Gastroesophageal sphincter (tissue), 4 donors: ENCODE data around the gene TSPAN5. TPM values are rescaled to one million over a fixed set of nuclear protein-coding genes. Genes with fewer than 3 reads are reported as not detected.

Experiments
- ATAC-seq: fragments of 150-250 bp; one replicate; pipeline ENCODE4 v1.9.1; 2016; ENCODE audit warnings: mild to moderate bottlenecking, moderate library complexity
- H3K27ac ChIP-seq, 4 donors: fragments of 200-600 bp; sonication (generic) in 3 of 4; 1 replicate in 3 of 4; 2 replicates in 1 of 4; pipeline ENCODE4 v1.5.1; 2016 to 2019
- H3K27me3 ChIP-seq: fragments of 200-600 bp; sonication (generic); one replicate; pipeline ENCODE4 v1.5.1; 2019
- H3K36me3 ChIP-seq, 2 donors: fragments of 200-600 bp; sonication (generic); one replicate each; pipeline ENCODE4 v1.5.1; 2019; ENCODE audit warnings: control low read depth in 1 of 2
- H3K4me1 ChIP-seq, 3 donors: fragments of 200-600 bp; sonication (generic); 1 replicate in 2 of 3; 2 replicates in 1 of 3; pipeline ENCODE4 v1.5.1; 2016 to 2019; ENCODE audit warnings: control low read depth in 2 of 3
- H3K4me3 ChIP-seq, 2 donors: fragments of 200-600 bp; sonication (generic); one replicate each; pipeline ENCODE4 v1.5.1; 2019; ENCODE audit warnings: mild to moderate bottlenecking in 1 of 2, moderate library complexity in 1 of 2
- H3K9me3 ChIP-seq, 3 donors: fragments of 200-600 bp; sonication (generic); one replicate each; pipeline ENCODE4 v1.5.1; 2017 to 2019; ENCODE audit warnings: control low read depth in 2 of 3
- EP300 ChIP-seq: sonication (generic); formaldehyde crosslinking; IDR thresholded peaks from one replicate; pipeline ENCODE4 v1.6.1; 2017; ENCODE audit warnings: antibody characterized with exemption, mild to moderate bottlenecking
- POLR2A ChIP-seq, 2 donors: fragments of 450-650 bp; IDR thresholded peaks; one replicate each; pipeline ENCODE4 v1.6.1; 2017; ENCODE audit warnings: antibody characterized with exemption in 2 of 2, mild to moderate bottlenecking in 2 of 2, moderate library complexity in 1 of 2
- POLR2AphosphoS5 ChIP-seq: sonication (generic); formaldehyde crosslinking; IDR thresholded peaks from one replicate; pipeline ENCODE4 v1.6.1; 2017; ENCODE audit warnings: antibody characterized with exemption
- WGBS, 2 donors: methylation state at CpG; one replicate each; pipeline ENCODE4 v1.1.5; 2018; ENCODE audit warnings: low coverage in 1 of 2; 5-methylcytosine and 5-hydroxymethylcytosine counted together
- total RNA-seq, 4 donors: library from RNA; depleted of rRNA; stranded (reverse); fragments of >200 nt; gene quantifications; one replicate each; pipeline ENCODE4 v1.1.0, GENCODE V29; 2016
- TF ChIP-seq, protein P1 (sequence below), 4 experiments: fragments of 200-600 bp in 2 of 4; fragments of 450-650 bp in 2 of 4; sonication (generic) in 1 of 4; IDR thresholded peaks; one replicate each; pipeline ENCODE4 v1.5.1; 2017 to 2019; ENCODE audit warnings: antibody characterized with exemption in 4 of 4, mild to moderate bottlenecking in 2 of 4, moderate library complexity in 2 of 4

Gene TSPAN5
- total RNA-seq, 4 donors from 2014 or later, result 9.8 to 14.0 (median 12.2) TPM

DNA sequence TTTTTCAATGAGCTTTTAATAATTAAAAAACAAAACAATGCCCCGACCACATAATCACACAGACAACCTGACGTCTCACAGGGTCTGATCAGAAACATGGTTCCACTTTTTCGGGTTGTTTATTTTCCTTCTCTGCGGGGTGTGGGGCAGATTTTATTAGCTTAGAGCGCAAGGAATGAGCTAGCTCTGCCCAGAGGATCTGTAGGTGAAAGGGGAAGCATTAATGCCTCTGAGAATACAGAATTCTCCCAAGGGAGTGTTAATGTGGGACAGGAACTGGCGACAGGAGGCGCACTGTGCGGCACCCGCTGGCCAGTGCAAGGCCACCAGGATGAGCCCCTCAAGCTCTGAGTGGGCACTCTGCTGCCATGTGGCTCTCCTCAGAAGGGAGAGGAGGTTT, 181.5 kb downstream of the TSPAN5 start:
- Histone ChIP-seq H3K36me3 (peaks cover 0 to 20% of the 10 kb centered on the region in 2 donors), H3K4me3 (no peak overlapping the region), H3K4me1 (no peaks in the 10 kb centered on the region), H3K27me3 (no peaks in the 10 kb centered on the region), H3K9me3 (no peaks in the 10 kb centered on the region), H3K27ac (no peak overlapping the region)
- TF ChIP-seq POLR2AphosphoS5 (no peak), POLR2A (IDR thresholded peaks at IDR 0.05) (no peak), EP300 (no peak)
- TF ChIP-seq, protein P1, sequence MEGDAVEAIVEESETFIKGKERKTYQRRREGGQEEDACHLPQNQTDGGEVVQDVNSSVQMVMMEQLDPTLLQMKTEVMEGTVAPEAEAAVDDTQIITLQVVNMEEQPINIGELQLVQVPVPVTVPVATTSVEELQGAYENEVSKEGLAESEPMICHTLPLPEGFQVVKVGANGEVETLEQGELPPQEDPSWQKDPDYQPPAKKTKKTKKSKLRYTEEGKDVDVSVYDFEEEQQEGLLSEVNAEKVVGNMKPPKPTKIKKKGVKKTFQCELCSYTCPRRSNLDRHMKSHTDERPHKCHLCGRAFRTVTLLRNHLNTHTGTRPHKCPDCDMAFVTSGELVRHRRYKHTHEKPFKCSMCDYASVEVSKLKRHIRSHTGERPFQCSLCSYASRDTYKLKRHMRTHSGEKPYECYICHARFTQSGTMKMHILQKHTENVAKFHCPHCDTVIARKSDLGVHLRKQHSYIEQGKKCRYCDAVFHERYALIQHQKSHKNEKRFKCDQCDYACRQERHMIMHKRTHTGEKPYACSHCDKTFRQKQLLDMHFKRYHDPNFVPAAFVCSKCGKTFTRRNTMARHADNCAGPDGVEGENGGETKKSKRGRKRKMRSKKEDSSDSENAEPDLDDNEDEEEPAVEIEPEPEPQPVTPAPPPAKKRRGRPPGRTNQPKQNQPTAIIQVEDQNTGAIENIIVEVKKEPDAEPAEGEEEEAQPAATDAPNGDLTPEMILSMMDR (IDR thresholded peaks at IDR 0.05), result no peak
- WGBS, 2 donors, result 80 to 94% methylated on average over 2 to 3 of the region's 9 CpGs
- no peak for ATAC-seq

DNA sequence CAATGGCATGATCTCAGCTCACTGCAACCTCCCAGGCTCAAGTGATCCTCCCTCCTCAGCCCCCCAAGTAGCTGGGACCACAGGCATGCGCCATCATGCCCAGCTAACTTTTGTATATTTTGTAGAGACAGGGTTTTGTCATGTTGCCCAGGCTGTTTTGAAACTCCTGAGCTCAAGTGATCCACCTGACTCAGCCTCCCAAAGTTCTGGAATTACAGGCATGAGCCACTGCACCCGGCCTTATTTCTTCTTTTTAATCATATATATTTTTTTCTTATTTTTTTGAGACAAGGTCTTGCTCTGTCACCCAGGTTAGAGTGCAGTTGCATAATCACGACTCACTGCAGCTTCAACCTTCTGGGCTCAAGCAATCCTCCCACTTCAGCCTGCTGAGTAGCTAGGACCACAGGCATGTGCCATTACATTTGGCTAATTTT, 184.0 kb downstream of the TSPAN5 start:
- WGBS, 2 donors, result 67 to 69% methylated on average over 3 of the region's 3 CpGs
- H3K4me1 ChIP-seq, result no peaks in the 10 kb centered on the region
- H3K27me3 ChIP-seq, result no peaks in the 10 kb centered on the region
- H3K27ac ChIP-seq, result no peak overlapping the region
- H3K4me3 ChIP-seq, result no peak overlapping the region
- no peaks in the 10 kb centered on the region for H3K9me3 ChIP-seq
- ATAC-seq, result no peak
- TF ChIP-seq POLR2A (IDR thresholded peaks at IDR 0.05) (no peak), EP300 (no peak), POLR2AphosphoS5 (no peak)
- TF ChIP-seq, protein P1 (IDR thresholded peaks at IDR 0.05), result no peak
- H3K36me3 ChIP-seq, result peaks cover 0 to 21% of the 10 kb centered on the region in 2 donors

DNA sequence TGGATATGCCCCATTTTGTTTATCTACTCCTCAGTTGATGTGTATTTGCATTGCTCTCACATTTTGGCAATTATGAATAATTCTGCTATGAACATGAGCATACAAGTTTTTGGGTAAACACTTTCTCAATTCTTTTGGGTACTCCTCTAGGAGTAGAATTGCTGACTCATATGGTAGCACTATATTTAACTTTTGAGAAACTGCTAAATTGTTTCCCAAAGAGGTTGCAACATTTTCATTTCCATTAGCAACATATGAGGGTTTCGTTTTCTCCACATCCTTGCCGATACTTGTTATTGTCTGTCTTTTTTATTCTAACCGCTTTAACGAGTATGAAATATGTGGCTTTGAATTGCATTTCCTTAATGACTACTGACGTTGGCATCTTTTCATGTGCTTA, 185.4 kb downstream of the TSPAN5 start:
- ATAC-seq, result no peak
- Histone ChIP-seq H3K4me1 (peaks cover 0 to 10% (median 0%) of the 10 kb centered on the region in 3 donors), H3K4me3 (no peak overlapping the region), H3K36me3 (peaks cover 0 to 16% of the 10 kb centered on the region in 2 donors), H3K9me3 (no peaks in the 10 kb centered on the region), H3K27me3 (no peaks in the 10 kb centered on the region), H3K27ac (no peak overlapping the region)
- no peak for TF ChIP-seq EP300
- no peak for TF ChIP-seq POLR2AphosphoS5
- TF ChIP-seq, protein P1 (IDR thresholded peaks at IDR 0.05), result no peak
- TF ChIP-seq POLR2A (IDR thresholded peaks at IDR 0.05), result no peak
- 85 to 90% methylated on average over 2 to 5 of the region's 5 CpGs for WGBS, 2 donors

DNA sequence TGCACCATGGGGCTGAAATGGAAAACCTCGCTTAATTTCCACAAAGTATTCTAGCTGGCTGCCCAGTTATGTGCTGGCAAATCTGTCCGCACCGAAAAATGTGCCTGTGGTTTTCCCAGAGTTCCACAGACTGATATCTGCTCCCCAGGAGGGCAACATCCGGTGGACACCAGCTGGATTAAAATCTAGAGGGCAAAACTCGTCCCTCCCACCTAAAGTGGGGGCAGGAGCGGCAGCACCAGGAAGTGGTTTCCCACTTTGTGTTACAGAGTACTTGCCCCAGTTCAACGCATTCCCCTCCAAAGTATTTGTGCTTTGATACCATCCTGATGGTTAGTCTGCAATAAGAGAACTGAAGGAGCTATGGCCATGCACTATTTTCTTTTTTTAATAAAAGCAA, 187.6 kb downstream of the TSPAN5 start:
- Histone ChIP-seq H3K4me3 (no peak overlapping the region), H3K9me3 (no peaks in the 10 kb centered on the region), H3K4me1 (peaks cover 0 to 21% (median 0%) of the 10 kb centered on the region in 3 donors), H3K36me3 (peaks cover 0 to 6% of the 10 kb centered on the region in 2 donors), H3K27ac (no peak overlapping the region), H3K27me3 (no peaks in the 10 kb centered on the region)
- 87 to 94% methylated on average over 3 to 5 of the region's 7 CpGs for WGBS, 2 donors
- ATAC-seq, result no peak
- no peak for TF ChIP-seq POLR2AphosphoS5
- TF ChIP-seq, protein P1 (IDR thresholded peaks at IDR 0.05), result no peak
- TF ChIP-seq EP300, result no peak
- no peak for TF ChIP-seq POLR2A (IDR thresholded peaks at IDR 0.05)

DNA sequence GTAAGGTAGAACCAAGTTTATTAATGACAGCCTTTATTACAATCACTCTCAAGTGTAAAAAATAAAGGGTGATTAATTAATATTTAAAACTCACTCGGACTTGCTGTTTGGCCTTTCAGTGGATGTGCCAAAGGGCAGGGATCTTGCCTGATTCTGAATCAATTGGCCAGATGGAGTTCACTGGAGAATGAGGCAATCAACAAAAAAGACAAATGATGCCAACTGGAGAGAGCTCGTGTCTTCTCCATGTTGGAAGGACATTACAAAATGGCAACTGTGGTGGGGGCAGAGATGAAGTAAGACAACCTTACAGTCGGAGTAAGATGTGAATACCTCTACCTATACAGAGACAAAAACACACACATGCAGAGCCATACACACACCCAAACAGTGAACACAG, 188.0 kb downstream of the TSPAN5 start:
- H3K9me3 ChIP-seq, result no peaks in the 10 kb centered on the region
- H3K27ac ChIP-seq, result no peak overlapping the region
- H3K27me3 ChIP-seq, result no peaks in the 10 kb centered on the region
- H3K4me3 ChIP-seq, result no peak overlapping the region
- peaks cover 0 to 6% of the 10 kb centered on the region in 2 donors for H3K36me3 ChIP-seq
- peaks cover 0 to 21% (median 0%) of the 10 kb centered on the region in 3 donors for H3K4me1 ChIP-seq
- WGBS, 2 donors, result 48 to 68% methylated on average over 2 to 3 of the region's 3 CpGs
- no peak for TF ChIP-seq POLR2AphosphoS5
- TF ChIP-seq, protein P1 (IDR thresholded peaks at IDR 0.05), result no peak
- ATAC-seq, result no peak
